Measurements from ENCODE around the gene CUX1.

GRCh38 chr7:102234131-102234530, 416.7 kb downstream of the CUX1 start:
- no peak for TF ChIP-seq GATAD2B (conservative IDR thresholded peaks at IDR 0.05; ENCODE audit: low read depth)
- no peak for TF ChIP-seq REST (IDR thresholded peaks at IDR 0.05; ENCODE audit: low read depth, low read length)
- no peak for TF ChIP-seq CTCF (IDR thresholded peaks at IDR 0.05 in 2 of 3, conservative IDR thresholded peaks at IDR 0.05 in 1 of 3; ENCODE audit: control insufficient read depth in 2 of 3, extremely low read depth in 1 of 3, insufficient read depth in 1 of 3, low read depth in 3 of 3, low read length in 3 of 3)
- TF ChIP-seq ZNF592 (IDR thresholded peaks at IDR 0.05): no peak
- TF ChIP-seq ZBTB40 (IDR thresholded peaks at IDR 0.05; ENCODE audit: borderline replicate concordance): no peak
- no peak for TF ChIP-seq POLR2A (IDR thresholded peaks at IDR 0.05; ENCODE audit: low read depth, low read length)
- TF ChIP-seq YY1 (IDR thresholded peaks at IDR 0.05; ENCODE audit: low read depth, low read length): no peak
- no peak for TF ChIP-seq ZZZ3 (IDR thresholded peaks at IDR 0.05; ENCODE audit: control insufficient read depth, insufficient read length, low read depth)
- no peak for TF ChIP-seq TCF12 (IDR thresholded peaks at IDR 0.05; ENCODE audit: low read depth, low read length)
- TF ChIP-seq CHD4 (IDR thresholded peaks at IDR 0.05): no peak
- TF ChIP-seq EP300 (IDR thresholded peaks at IDR 0.05; ENCODE audit: borderline replicate concordance in 1 of 2, control insufficient read depth in 1 of 2, low read depth in 2 of 2, low read length in 2 of 2): no peak
- TF ChIP-seq EZH2 (IDR thresholded peaks at IDR 0.05; ENCODE audit: borderline replicate concordance, control insufficient read depth, low read depth, low read length): no peak
- TF ChIP-seq ZNF384 (IDR thresholded peaks at IDR 0.05; ENCODE audit: borderline replicate concordance, low read depth, low read length): no peak
